Activated CD4-positive, alpha-beta T cell treated with anti-CD3 and anti-CD28 coated beads, Interleukin-2, amount 50 U/mL, for 1 hour (primary cell): Measurements from ENCODE around the gene PDXK.
"Not testable (repeated sequence)": the region's sequence is repeated elsewhere in the genome, so short reads cannot be mapped to it uniquely, and the experiment has no call there.

Experiments used
- DNase-seq: peaks from one replicate; pipeline ENCODE4 v3.0.0-alpha.2; 2020

The PDXK gene

DNA sequence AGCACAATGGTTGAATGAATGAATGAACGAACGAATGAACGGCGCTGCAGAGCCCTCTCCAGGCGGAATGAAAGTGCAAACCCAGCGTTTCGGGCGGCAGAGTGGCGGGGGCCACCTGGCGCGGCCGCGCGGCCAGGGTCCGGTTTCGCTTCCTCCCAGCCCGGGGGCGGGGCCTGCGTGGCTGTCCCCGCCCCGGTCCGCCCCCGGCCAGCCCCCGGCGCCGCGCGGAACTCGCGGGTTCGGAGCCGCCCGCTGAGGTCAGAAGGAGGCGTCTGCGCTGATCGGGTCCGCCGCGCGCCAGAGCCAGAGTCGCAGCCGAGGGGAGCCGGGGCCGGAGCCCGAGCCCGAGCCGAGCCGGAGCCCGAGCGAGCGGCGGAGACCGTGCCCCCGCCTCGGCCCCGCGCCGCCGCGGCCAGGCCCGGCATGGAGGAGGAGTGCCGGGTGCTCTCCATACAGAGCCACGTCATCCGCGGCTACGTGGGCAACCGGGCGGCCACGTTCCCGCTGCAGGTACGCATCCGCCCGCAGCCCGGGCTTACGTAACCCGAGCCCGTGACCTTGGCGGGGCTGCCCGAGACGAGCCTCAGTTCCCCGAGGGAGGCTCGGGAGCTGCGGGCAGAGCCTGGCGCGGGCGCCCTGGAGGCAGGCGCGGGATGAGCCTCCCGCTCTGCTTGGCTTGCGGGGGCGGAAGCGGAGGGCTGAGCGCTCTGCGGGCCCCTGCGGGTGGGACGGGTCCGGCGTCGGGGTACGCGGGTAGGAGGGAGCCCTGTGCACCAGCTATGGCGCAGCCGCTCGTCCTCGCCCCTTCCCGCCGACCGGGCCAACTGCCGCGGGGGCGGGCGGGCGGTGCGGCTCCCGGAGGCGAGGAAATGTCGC is at the start of gene PDXK:
Gene PDXK, plus strand, starts transcription at position 258 of the 876 bp plus-strand sequence. Its CDS starts 166 bp downstream, at position 424.
- peak; percentile 65 for DNase-seq

DNA sequence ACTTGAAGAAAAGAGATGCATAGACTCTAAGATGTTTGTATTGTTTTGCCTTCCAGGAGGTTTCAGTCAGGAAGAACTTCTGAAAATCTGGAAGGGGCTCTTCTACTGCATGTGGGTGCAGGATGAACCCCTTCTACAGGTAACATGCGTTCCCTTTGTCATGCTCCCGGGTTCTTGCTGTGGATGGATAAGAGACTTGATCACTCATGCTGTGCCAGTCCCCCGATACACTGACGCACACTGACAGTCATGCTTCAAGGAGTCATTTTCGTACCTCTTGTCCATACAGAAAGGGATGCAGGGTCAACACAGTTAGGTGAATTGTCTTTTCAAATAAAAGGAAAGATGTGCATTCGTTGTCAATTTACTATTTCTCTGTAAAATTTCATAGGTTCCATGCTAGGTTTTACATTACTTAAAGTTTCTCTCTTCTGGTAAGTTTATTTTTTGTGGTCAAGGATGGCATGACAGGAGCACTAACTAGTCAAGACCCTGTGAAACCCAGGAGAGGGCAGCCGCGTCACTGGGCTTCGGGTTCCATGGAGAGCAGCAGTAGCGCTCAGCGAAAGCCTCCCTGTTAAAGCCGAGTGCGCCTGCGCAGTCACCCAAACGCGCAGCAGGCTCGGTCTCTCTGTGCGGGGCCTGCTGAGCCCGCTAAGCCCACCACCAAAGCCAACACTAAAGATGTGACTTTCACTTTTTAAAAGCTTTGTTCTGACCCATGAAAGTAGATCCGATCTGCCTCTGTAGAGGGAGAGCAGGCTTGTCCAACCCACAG is 48.9 kb upstream of the PDXK start:
- DNase-seq: no peak

GRCh38 chr21:43675871-43676270 is 43.1 kb upstream of the PDXK start:
- no peak for DNase-seq

GRCh38 chr21:43676391-43676790 is 42.5 kb upstream of the PDXK start:
- no peak for DNase-seq

DNA sequence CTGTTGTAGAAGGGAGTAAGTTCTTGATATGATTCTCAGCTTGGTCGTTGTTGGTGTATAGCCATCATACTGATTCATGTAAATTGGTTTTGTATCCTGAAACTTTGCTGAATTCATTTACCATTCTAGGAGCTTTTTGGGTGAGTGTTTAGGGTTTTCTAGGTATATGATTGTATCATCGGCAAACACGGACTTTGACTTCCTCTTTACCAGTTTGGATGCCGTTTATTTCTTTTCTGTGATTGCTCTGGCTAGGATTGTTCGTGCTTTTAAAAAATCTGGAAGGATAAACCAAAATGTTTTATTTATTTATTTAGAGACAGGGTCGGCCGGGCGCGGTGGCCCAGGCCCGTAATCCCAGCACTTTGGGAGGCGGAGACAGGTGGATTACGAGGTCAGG is 39.0 kb upstream of the PDXK start:
- no peak for DNase-seq

GRCh38 chr21:43680421-43680820 is 38.5 kb upstream of the PDXK start:
- DNase-seq: not testable (repeated sequence)

GRCh38 chr21:43681650-43682049 is 37.3 kb upstream of the PDXK start:
- no peak for DNase-seq

DNA sequence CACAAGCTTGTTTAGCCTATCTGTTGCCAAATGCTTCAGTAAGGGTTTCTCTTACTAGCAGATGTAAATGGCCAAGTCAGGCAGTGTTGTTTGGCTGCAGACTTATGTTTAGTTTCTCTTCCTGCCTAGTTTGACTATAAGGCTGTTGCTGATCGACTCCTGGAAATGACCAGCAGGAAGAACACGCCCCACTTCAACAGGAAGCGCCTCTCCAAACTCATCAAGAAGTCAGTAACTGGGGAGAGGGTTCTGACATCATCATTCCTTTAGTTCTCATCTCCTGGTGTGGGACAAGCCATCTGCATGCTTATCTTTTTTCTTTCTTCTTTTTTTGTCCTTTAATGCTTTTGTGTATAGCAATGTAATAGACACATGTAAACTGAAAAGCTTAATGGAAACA is 34.5 kb upstream of the PDXK start:
- no peak for DNase-seq

- DNase-seq: no peak
Observed at GRCh38 chr21:43686811-43687565, 31.9 kb upstream of the PDXK start.

GRCh38 chr21:43687566-43688399 is 31.1 kb upstream of the PDXK start:
- DNase-seq: no peak

DNA sequence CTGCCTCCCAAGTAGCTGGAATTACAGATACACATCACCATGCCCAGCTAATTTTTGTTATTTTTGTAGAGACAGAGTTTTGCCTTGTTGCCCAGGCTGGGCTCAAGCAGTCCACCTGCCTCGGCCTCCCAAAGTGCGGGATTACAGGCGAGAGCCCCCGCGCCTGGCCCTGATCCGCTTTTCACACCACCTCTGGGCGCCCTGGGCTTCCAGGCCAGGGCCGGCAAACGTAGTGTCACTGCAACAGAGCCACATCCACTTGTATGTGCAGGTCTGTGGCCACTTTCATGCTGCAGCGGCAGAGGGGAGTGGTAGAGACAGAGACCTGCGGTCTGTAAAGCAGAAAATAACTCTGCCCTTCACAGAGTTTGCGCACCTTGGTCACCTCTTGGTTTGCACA is 30.0 kb upstream of the PDXK start:
- no peak for DNase-seq

DNA sequence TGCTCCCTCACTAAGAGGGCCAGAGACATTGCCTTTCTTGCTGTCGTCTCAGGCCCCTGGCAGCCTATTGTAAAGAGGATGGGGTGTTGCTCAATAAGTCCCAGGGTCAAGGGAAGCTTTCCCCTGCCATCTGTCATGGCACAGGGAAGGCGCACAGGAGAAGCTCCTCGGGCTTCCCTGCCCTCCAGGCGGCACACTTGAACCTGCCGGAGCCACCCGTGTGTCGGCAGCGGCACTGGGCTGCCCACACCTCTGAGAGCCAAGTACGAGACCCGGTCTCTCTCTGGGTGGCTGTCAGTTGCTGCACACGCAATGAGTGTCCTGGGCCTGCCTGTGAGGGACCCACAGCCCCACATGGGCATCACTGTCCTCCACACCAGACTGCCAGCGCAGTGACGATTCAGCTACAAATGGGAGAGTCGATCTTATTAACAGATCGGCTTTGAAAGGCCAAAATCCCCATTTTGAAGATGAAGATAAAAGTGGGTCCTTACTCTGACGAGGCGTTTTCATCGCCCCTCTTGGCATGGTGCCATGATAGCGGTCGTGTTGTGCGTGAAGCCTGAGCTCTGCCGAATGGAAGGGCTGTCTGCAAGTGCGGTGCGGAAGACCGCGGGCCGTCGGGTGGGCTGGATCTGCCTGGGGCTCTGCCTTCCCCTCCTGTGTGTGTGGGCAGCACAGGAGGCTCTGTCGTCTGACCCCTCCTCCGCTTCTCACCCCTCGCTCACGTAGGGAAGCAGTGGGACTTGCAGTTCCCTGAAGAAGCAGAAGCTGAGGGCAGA is 29.2 kb upstream of the PDXK start:
- DNase-seq: no peak

DNA sequence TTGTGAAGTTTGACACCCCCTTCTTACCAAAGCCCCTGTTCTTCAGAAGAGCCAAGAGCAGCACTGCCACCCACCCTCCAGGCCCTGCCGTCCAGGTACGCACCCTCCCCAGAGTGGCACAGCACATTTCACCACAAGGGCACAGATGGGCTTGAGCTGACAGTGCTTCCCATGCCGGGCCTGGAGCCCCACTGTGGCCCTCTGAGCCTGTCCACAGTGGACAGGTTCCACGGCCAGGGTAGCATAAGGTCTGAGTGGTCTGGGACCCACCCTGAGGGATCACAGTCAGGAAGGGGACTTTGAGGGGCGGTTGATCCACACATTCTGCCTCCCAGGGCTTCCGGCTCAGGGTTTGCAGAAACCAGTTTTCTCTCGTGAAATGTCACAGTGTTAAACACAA is 28.6 kb upstream of the PDXK start:
- DNase-seq: no peak

GRCh38 chr21:43691086-43691795 is 27.7 kb upstream of the PDXK start:
- DNase-seq: no peak

GRCh38 chr21:43691801-43692200 is 27.1 kb upstream of the PDXK start:
- DNase-seq: no peak

- no peak for DNase-seq
Observed at GRCh38 chr21:43692949-43693348, 26.0 kb upstream of the PDXK start.

DNA sequence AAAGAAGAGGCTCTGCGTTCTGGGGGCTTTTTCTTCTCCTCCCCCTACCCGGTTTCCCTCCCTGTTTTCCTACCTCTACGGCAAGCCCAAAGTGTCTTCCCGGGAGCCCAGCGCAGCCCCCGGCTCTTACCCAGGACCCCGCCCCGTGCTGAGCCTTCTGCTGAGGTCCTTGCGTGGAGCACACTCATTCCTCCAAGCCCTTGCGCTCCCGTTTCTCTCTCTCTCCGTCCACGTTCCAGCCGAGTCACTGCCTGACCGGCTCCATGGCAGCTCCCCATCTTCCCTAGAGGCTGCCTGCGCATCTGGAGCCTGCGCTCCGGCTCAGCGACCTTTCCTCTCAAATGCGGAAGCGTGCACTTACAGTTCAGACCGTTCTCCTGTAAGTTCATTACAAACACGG is 24.9 kb upstream of the PDXK start:
- DNase-seq: no peak

DNA sequence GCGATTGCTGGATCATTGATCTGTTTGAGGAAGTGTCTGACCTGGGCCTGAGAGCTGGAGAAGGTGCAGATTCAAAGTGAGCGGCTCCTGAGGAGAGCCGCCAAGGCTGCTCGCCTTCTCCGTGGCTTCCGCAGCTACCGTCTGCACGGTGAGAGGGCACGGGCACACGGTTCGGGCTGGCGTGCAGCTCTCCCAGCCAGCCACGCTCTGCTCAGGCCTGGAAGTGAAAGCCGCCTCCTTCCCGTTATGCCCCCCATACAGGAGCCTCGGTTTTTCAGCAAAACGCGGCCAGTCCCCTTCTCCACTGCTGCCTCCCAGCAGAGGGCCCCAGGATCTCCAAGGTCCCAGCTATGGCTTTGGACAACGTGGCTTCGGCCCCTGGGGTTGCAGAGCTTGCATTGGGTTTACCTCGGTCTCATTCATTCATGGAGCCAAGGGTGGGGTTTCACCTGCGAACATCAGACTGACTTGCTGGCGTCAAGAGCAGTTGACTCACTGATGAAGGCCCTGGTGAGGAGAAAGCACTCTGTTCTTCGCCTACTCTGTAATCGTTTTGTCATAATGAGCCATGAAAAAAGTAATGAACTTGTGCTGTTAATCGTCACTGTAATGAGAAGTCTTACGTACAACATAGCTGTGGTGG is 24.4 kb upstream of the PDXK start:
- DNase-seq: no peak

DNA sequence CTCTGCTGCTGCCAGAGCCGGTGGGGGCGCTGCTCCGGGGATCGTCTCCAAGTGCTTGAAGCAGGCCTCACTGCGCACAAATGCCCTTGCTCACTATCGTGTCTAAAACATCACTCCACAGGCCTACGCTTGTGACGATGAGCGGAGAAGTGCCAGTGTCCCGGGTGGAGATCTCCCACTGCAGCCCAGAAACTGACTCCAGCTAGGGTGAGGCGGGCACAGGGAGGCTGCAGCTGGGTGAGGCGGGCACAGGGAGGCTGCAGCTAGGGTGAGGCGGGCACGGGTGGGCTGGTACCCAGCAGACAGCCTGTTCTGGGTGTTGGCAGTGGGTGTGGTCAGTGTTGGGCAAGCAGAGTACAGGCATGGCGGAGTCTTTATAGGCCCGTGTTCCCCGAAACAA is 22.7 kb upstream of the PDXK start:
- DNase-seq: no peak
